A172 (cell line): ENCODE measurements around the gene E2F6. TPM values are rescaled to one million over a fixed set of nuclear protein-coding genes. Genes with fewer than 3 reads are reported as not detected.
A peak's percentile ranks its signal among the peaks of the same experiment; 100 is the strongest.

Source experiments
- DNase-seq: peaks from one replicate; pipeline ENCODE4 v3.0.0-alpha.2; 2015; ENCODE audit warnings: low spot score
- total RNA-seq: library from RNA; depleted of rRNA; stranded (reverse); fragments of >200 nt; shearing (Covaris generic); gene quantifications from 2 replicates; pipeline ENCODE4 v1.2.3, GENCODE V29; 2014; rRNA removed

E2F6 gene, protein sequence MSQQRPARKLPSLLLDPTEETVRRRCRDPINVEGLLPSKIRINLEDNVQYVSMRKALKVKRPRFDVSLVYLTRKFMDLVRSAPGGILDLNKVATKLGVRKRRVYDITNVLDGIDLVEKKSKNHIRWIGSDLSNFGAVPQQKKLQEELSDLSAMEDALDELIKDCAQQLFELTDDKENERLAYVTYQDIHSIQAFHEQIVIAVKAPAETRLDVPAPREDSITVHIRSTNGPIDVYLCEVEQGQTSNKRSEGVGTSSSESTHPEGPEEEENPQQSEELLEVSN
- total RNA-seq = 31.2 and 38.8 TPM in 2 replicates

- peak; percentile 87 for DNase-seq
Observed at GRCh38 chr2:11465485-11466306, at the start of gene E2F6. Gene E2F6, minus strand, starts transcription at chr2:11466161. Its CDS starts 282 bp downstream, at chr2:11465879.

GRCh38 chr2:11515490-11515981 lies 49.6 kb upstream of the E2F6 start:
- no peak for DNase-seq

DNA sequence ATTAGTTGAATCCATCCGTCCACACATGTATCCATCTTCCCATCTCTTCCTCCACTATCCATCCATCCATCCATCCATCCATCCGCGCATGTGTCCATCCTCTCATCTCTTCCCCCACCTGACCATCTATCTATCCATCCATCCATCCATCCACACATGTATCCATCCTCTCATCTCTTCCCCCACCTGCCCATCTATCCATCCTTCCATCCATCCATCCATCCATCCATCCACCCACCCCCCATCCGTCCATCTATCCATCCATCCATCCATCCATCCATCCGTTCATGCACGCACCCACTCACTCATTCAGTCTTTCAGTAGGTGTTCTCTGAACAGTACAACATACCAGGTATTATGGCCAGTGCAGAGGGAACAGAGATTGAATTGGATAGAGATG lies 48.9 kb upstream of the E2F6 start:
- DNase-seq = no peak

GRCh38 chr2:11514081-11514730 lies 48.2 kb upstream of the E2F6 start:
- DNase-seq = no peak

- no peak for DNase-seq
Observed at GRCh38 chr2:11513319-11513718, 47.4 kb upstream of the E2F6 start.

- no peak for DNase-seq
Observed at GRCh38 chr2:11512431-11512830, 46.5 kb upstream of the E2F6 start.

DNA sequence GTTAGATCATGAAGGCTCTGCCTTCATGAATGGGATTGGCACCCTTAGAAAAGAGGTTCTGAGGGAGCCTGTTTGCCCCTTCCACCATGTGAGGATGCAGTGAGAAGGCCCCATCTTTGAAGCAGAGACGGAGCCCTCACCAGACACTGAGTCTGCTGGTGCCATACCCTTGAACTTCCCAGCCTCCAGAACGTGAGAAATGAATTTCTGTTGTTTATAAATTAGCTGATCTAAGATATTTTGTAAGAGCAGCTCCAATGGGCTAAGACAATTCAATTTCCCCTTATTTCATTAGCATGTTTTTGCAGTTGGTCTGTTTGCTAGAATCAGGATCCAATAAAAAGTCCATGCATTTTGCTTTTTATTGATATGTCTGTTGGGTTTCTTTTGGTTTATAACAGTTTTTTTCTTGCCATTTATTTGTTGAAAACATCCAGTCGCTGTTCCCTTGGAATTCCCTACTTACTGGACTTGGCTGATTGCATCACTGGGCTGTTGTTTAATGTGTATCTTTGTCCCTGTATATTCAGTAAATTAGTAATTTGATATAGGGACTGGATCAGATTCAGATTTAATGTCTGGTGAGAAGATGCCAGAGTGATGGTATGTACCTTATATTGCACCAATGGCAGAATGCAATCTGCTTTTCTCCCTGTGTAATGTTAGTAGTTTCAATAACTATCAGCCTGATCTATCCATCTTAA lies 43.8 kb upstream of the E2F6 start:
- no peak for DNase-seq

- no peak for DNase-seq
Observed at GRCh38 chr2:11508279-11508678, 42.3 kb upstream of the E2F6 start.

DNA sequence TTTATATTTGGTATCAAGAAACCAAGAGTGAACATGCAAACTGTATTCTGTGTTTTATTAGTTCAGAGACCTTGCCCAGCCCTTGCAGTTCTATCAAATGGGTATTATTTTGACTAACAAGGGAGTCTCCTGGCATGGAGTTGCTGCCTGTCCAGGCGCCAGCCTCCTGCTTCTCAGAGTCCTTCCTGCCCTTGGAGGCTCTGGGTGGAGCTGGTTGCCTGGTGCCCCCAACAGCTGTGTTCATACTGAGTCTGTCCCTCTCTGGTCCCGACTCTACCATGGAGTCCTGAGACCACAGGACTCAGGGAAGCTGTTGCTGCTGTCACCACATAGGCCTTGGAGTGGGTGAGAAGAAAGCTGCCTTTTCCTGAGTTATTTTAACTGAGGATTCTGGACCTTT lies 41.6 kb upstream of the E2F6 start:
- DNase-seq = no peak

GRCh38 chr2:11506611-11506969 lies 40.6 kb upstream of the E2F6 start:
- no peak for DNase-seq

GRCh38 chr2:11505652-11506610 lies 40.0 kb upstream of the E2F6 start:
- peak; percentile 75 for DNase-seq

- no peak for DNase-seq
Observed at GRCh38 chr2:11503354-11503927, 37.5 kb upstream of the E2F6 start.

DNA sequence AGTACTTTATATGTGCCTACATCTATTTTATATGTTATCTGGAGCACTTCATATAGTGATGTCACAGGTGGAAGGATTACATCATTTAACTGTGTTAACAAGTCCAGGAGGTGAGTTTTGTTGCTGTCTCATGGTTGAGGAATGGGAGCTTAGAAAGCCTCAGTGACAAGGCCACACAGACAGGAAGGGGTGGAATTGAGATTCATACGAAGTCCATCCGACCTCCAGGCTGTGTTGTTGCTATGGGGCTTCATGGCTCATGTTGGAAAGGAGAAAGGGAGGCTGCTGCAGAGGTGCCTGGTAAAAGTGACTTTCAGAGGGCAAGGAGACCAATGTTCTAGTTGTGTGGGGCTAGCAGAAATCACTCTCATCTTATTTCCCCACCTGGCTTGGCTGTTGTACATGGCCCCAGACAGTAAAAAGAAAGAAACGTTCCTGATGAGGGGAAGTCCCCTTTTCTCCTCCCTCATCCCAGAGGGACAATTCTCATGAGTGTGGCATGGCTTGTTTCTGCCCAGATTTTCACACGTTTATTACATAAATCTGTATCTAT lies 36.9 kb upstream of the E2F6 start:
- DNase-seq = no peak

GRCh38 chr2:11500702-11501303 lies 34.8 kb upstream of the E2F6 start:
- DNase-seq = no peak

GRCh38 chr2:11499081-11499743 lies 33.3 kb upstream of the E2F6 start:
- DNase-seq = no peak

DNA sequence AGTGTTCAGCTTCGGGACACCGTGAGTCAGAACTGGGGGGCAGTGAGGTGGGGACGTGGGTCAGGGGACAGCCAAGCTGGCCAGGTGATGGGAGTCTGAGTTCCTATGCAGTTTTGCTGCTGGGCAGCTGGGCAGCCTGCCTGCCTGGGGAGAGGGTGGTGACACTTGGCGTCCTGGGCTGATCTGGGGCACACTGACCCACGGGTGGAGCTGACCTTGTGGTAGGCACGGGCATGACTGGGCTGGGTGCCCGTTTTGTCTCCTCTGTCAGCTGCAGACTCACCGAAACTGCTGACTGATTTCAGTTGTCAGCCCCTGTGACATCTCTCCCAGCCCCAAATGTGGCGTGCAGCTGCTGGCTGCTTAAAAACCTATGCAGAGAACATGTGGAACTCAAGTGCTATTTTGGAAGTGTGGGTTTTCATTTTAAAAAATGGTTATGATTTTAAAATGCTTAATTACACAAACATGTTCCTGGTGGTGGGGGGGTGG lies 32.6 kb upstream of the E2F6 start:
- peak; percentile 57 for DNase-seq

DNA sequence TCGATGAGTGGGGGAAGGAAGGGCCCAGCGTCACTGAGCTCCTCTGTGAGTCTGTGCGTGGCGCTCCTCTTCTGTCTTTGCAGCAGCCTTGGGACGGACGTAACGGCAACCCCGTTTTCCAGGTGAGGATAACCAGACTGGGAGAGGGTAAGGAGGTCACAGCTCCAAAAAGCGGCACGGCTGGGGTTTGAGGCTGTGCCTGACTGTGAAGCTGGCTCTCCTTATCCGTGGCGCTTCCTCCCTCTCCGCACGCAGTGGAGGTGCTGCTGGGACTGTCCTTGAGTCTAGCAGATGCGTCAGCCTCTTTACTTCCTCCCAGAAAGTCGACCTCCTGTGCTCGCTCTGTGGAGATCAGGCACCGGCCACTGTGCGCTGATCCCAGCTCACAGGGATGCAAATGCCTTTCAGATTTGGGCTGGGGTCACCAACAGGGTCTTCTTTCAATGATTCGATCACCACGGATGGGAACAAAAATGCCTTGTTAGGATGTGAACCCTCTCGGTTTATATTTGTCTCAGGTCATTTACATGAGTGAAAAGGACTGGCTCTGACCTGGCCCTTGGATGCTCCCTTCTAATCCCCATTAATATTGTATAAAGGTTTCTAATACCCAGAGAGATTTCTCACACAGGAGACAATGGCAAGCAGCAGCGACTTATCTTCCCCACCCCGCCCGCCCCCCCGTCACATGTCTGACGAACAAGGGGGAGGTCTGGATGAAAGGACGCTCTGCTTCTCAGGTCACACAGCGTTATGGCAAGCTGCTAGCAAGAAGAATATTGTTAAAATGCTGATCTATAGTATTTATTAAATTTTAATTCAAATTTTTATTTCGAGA lies 30.1 kb upstream of the E2F6 start:
- DNase-seq = no peak

GRCh38 chr2:11494310-11494709 lies 28.3 kb upstream of the E2F6 start:
- DNase-seq = no peak
